Fibroblast of villous mesenchyme (primary cell): ENCODE measurements around the gene RAB40A. TPM values are rescaled to one million over a fixed set of nuclear protein-coding genes. Genes with fewer than 3 reads are reported as not detected.

Experiments used
- DNase-seq: peaks from one replicate; pipeline ENCODE4 v3.0.0-alpha.2; 2010; ENCODE audit warnings: low read depth
- H3K4me3 ChIP-seq: 2 replicates; pipeline ENCODE4 v1.5.1; 2011; ENCODE audit warnings: low read depth, mild to moderate bottlenecking, low read length
- total RNA-seq: library from RNA; depleted of rRNA; stranded (reverse); fragments of >200 nt; gene quantifications from 2 replicates; pipeline ENCODE4 v1.2.3, GENCODE V29; 2012
- TF ChIP-seq, protein P1 (sequence below): IDR thresholded peaks from 2 replicates; pipeline ENCODE4 v1.5.1; 2012; ENCODE audit warnings: low read depth, mild to moderate bottlenecking, low read length; ENCODE audit not compliant: insufficient read depth

RAB40A gene, protein sequence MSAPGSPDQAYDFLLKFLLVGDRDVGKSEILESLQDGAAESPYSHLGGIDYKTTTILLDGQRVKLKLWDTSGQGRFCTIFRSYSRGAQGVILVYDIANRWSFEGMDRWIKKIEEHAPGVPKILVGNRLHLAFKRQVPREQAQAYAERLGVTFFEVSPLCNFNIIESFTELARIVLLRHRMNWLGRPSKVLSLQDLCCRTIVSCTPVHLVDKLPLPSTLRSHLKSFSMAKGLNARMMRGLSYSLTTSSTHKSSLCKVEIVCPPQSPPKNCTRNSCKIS
- 0.32 and 0.43 TPM in 2 replicates for total RNA-seq

GRCh38 chrX:103519389-103519788 is at the start of gene RAB40A:
Gene RAB40A (minus strand): TSS chrX:103519489. CDS start chrX:103500756, 18,733 bp downstream.
- TF ChIP-seq, protein P1, sequence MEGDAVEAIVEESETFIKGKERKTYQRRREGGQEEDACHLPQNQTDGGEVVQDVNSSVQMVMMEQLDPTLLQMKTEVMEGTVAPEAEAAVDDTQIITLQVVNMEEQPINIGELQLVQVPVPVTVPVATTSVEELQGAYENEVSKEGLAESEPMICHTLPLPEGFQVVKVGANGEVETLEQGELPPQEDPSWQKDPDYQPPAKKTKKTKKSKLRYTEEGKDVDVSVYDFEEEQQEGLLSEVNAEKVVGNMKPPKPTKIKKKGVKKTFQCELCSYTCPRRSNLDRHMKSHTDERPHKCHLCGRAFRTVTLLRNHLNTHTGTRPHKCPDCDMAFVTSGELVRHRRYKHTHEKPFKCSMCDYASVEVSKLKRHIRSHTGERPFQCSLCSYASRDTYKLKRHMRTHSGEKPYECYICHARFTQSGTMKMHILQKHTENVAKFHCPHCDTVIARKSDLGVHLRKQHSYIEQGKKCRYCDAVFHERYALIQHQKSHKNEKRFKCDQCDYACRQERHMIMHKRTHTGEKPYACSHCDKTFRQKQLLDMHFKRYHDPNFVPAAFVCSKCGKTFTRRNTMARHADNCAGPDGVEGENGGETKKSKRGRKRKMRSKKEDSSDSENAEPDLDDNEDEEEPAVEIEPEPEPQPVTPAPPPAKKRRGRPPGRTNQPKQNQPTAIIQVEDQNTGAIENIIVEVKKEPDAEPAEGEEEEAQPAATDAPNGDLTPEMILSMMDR: no peak

GRCh38 chrX:103565752-103566151 is 46.5 kb upstream of the RAB40A start:
- TF ChIP-seq, protein P1: no peak
- no peak overlapping the region for H3K4me3 ChIP-seq
- peak; percentile 56 for DNase-seq

More at GRCh38 chrX:103519389-103519788, at the start of gene RAB40A:
- DNase-seq: no peak
- no peak within 1 kb of the TSS for H3K4me3 ChIP-seq

DNA sequence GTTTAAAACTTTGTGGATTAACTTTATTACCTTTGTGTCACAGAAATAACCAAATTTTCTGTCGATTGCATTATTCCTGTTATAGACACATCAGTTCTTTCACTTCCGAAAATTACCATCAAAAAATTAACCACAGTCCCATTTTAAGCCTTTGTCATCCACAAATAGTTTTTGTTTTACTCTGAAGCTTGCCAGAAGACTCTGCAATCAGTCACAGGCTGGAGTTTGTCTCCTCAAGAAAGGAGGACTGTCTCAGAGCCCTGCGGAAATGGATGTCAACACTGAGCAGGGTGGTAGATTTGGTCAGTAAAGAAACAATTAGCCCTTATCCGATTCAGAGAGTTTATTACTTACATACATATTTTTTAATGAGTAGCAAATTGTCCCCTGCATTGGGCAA is 45.9 kb upstream of the RAB40A start:
- TF ChIP-seq, protein P1: no peak
- no peak overlapping the region for H3K4me3 ChIP-seq
- no peak for DNase-seq

- no peak for DNase-seq
- TF ChIP-seq, protein P1: no peak
- H3K4me3 ChIP-seq: no peak overlapping the region
These were observed 43.5 kb upstream of the RAB40A start for GRCh38 chrX:103562801-103563200.

DNA sequence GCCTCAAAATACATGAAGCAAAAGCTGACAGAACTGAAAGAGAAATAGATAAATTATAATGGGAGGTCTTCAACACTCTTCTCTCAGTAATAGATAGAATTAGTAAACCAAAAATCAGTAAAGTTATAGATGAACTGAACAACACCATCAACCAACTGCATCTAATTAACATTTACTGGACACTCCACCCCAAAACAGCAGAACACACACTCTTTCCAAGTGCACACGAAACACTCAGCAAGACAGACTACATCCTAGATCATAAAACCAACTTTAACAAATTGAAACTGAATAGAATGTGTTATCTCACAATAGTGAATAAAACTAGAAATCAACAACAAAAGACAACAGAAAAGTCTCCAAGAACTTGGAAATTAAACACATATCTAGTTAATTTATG is 41.0 kb upstream of the RAB40A start:
- TF ChIP-seq, protein P1: no peak
- H3K4me3 ChIP-seq: no peak overlapping the region
- DNase-seq: no peak

- TF ChIP-seq, protein P1: no peak
- DNase-seq: no peak
- H3K4me3 ChIP-seq: no peak overlapping the region
These were observed 37.8 kb upstream of the RAB40A start for GRCh38 chrX:103556963-103557612.
